Naive thymus-derived CD8-positive, alpha-beta T cell (primary cell): ENCODE data around the gene IP6K1. TPM values are rescaled to one million over a fixed set of nuclear protein-coding genes. Genes with fewer than 3 reads are reported as not detected.
A peak's percentile ranks its signal among the peaks of the same experiment; 100 is the strongest.
"Not testable (repeated sequence)": the region's sequence is repeated elsewhere in the genome, so short reads cannot be mapped to it uniquely, and the experiment has no call there.

Source experiments
- ATAC-seq, 2 donors: fragments of 150-1000 bp; cut with Tn5 transposase in 1 of 2; sonication (Bioruptor Pico), chemical (Tn5 transposase) in 1 of 2; 1 replicate in 1 of 2; 2 replicates in 1 of 2; pipeline ENCODE4 v1.10.0; 2021; ENCODE audit warnings: mild to moderate bottlenecking in 2 of 2, moderate library complexity in 2 of 2
- POLR2A ChIA-PET: fragments of 350-600 bp; sonication (Branson Sonifier 250); formaldehyde crosslinking; loops from one replicate; lab custom pipeline; 2021; ENCODE audit warnings: antibody characterized with exemption; lab: Charles Lee
- DNase-seq, 10 donors: peaks; one replicate each; pipeline versions ENCODE4 v3.0.0 to v3.0.0-alpha.2; 2020 to 2022
- H3K27ac Mint-ChIP-seq, 10 donors: one replicate each; pipeline ENCODE4 v1.8.0; 2020 to 2022; ENCODE audit warnings: mild to moderate bottlenecking in 10 of 10, mixed read lengths in 10 of 10, moderate library complexity in 4 of 10, inconsistent platforms in 1 of 10
- H3K27me3 Mint-ChIP-seq, 5 donors: one replicate each; pipeline ENCODE4 v1.8.0; 2021 to 2022; ENCODE audit warnings: mixed read lengths in 5 of 5
- H3K36me3 Mint-ChIP-seq, 3 donors: one replicate each; pipeline ENCODE4 v1.8.0; 2020 to 2022; ENCODE audit warnings: mixed read lengths in 3 of 3, mild to moderate bottlenecking in 2 of 3, inconsistent platforms in 1 of 3
- H3K4me1 Mint-ChIP-seq, 4 donors: one replicate each; pipeline ENCODE4 v1.8.0; 2021 to 2022; ENCODE audit warnings: mixed read lengths in 4 of 4
- H3K4me3 Mint-ChIP-seq, 10 donors: one replicate each; pipeline ENCODE4 v1.8.0; 2020 to 2022; ENCODE audit warnings: mild to moderate bottlenecking in 10 of 10, mixed read lengths in 10 of 10, moderate library complexity in 6 of 10, inconsistent platforms in 1 of 10
- H3K9me3 Mint-ChIP-seq, 9 donors: one replicate each; pipeline ENCODE4 v1.8.0; 2020 to 2022; ENCODE audit warnings: mixed read lengths in 9 of 9, mild to moderate bottlenecking in 3 of 9, inconsistent platforms in 1 of 9, moderate library complexity in 1 of 9
- polyA plus RNA-seq, 3 donors: library from polyadenylated mRNA; unstranded; fragments of 300-500 nt; fragmentation: Illumina TruSeq; gene quantifications; one replicate each; pipeline ENCODE4 v1.2.3, GENCODE V29; 2021
- total RNA-seq, 8 experiments: library from RNA in 2 of 8; stranded (reverse) in 2 of 8; gene quantifications; one replicate each; pipeline ENCODE4 v1.2.3 and lab custom pipeline; 2021 to 2026

IP6K1 gene
- total and polyA plus RNA-seq, 5 experiments from 2014 or later = 11.7 to 53.4 (median 26.0) TPM

DNA sequence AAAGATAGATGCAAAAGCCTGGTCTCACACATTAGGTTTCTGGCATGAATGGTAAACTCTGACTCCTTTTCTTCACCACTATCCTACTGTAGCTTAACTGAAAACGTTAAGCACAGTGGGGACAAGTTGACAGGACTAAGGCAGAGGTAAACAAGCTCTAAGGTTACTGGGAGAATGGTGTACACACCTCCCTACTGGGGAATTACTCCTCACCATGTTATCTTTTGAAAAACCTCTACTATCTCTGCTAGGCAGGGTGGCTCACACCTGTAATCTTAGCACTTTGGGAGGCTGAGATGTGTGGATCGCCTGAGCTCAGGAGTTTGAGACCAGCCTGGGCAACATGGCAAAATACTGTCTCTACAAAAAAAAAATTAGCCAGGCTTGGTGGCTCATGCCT lies 29.1 kb downstream of the IP6K1 start:
- POLR2A ChIA-PET = no interaction called here

DNA sequence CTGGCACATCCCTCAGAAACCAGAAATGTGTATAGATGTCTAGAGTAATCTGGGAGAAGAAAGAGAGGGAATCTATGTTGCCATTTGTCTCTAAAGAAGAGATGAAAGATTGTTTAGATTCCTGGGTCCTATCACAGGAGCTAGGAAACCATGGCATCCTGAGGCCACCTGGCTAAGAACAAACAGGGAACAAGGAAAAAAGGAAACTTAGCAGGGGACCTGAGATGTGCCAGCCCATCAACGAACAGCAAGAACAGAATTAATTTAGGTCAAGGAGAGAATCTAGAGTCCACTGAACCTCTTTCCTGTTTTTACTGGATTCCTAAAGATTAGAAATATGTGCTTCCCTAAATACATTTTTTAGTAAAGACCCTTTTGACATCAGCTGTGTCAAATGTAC lies 30.3 kb downstream of the IP6K1 start:
- POLR2A ChIA-PET = interaction anchor here (0.6 kb wide), 1 partner anchor 1617 kb away, joined by 3 read pairs; no protein-coding TSS in a partner anchor
- H3K9me3 Mint-ChIP-seq = no peaks in the 10 kb centered on the region
- DNase-seq (no peak), ATAC-seq (no peak)
- H3K27ac Mint-ChIP-seq = peak overlapping the region in 1 of 10 donors; percentile 6
- H3K4me3 Mint-ChIP-seq = no peak overlapping the region
- H3K36me3 Mint-ChIP-seq = peaks cover 0 to 45% (median 4%) of the 10 kb centered on the region in 3 donors
- peaks cover 32 to 55% (median 51%) of the 10 kb centered on the region in 4 donors for H3K4me1 Mint-ChIP-seq
- no peaks in the 10 kb centered on the region for H3K27me3 Mint-ChIP-seq

More for the DNA sequence above, 29.1 kb downstream of the IP6K1 start:
- H3K4me1 Mint-ChIP-seq = peaks cover 32 to 58% (median 53%) of the 10 kb centered on the region in 4 donors
- H3K27me3 Mint-ChIP-seq = no peaks in the 10 kb centered on the region
- no peak overlapping the region for H3K27ac Mint-ChIP-seq
- H3K4me3 Mint-ChIP-seq = no peak overlapping the region
- H3K36me3 Mint-ChIP-seq = peaks cover 0 to 43% (median 0%) of the 10 kb centered on the region in 3 donors
- ATAC-seq = no peak
- H3K9me3 Mint-ChIP-seq = no peaks in the 10 kb centered on the region
- no peak for DNase-seq

DNA sequence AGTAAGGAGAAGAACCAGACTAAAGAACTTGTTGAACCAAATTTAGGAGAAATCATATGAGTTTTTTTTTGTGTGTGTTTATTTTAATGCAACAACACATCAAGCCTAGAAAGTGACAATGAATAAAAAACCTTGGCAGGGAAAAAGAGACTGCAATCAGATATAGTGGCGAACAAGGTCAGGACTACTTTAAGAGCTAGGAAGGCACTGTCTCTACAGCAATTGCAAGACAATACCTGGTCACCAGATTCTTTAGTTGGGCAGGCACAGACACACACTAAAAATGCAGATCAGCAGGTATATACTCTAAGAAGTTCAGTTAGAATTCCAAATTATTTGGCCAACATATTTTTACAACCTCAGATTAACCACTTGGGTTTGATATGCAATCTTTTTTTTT lies 31.8 kb downstream of the IP6K1 start:
- POLR2A ChIA-PET = no interaction called here
- peaks cover 31 to 49% (median 47%) of the 10 kb centered on the region in 4 donors for H3K4me1 Mint-ChIP-seq
- H3K4me3 Mint-ChIP-seq = no peak overlapping the region
- H3K9me3 Mint-ChIP-seq = no peaks in the 10 kb centered on the region
- ATAC-seq (no peak), DNase-seq (no peak)
- H3K36me3 Mint-ChIP-seq = peaks cover 0 to 40% (median 4%) of the 10 kb centered on the region in 3 donors
- H3K27ac Mint-ChIP-seq = peak overlapping the region in 1 of 10 donors; percentile 27
- no peaks in the 10 kb centered on the region for H3K27me3 Mint-ChIP-seq

DNA sequence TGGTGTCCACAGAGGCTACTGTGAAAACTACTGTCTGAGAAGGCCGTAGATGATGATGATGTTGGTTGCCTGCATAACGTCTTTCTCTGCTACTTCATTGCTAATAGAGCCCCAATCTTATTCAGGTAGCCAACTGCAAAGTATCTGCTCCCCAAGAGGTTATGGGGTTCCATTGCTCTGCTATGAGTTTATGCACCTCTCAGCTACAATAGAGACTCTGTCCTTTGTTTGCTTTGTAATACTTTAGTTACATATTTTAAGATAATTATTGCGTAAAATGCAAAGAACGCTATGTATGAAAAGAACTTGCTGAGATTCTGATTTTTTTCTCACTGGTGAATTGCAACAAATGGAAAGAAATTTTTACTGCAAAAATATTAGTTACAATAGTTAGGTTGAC lies 34.8 kb downstream of the IP6K1 start:
- Mint-ChIP-seq H3K36me3 (peaks cover 0 to 50% (median 4%) of the 10 kb centered on the region in 3 donors), H3K4me3 (no peak overlapping the region), H3K27me3 (no peaks in the 10 kb centered on the region), H3K4me1 (peaks cover 20 to 38% (median 33%) of the 10 kb centered on the region in 4 donors), H3K9me3 (no peaks in the 10 kb centered on the region), H3K27ac (no peak overlapping the region)
- POLR2A ChIA-PET = no interaction called here
- ATAC-seq = no peak
- no peak for DNase-seq

DNA sequence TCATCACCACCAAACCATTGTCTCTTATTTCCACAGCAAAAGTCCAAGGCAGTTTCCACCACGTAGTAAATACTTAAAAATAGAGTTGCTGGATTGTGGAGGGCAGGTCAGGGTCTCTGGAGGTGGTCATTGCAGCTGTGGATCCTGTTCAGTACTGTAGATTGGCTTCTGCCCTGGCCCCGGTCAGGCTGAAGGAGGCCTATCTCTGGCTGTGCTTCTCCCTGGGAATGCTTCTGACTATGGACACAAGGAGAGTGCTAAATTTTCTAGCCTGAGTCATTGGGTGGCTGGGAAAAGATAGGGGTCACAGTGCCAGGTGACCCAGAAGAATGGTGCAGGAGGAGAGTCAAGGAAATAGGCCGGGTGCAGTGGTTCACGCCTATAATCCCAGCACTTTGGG lies 36.3 kb downstream of the IP6K1 start:
- no peaks in the 10 kb centered on the region for H3K9me3 Mint-ChIP-seq
- H3K27me3 Mint-ChIP-seq = no peaks in the 10 kb centered on the region
- ATAC-seq (no peak), DNase-seq (no peak)
- H3K4me1 Mint-ChIP-seq = peaks cover 14 to 30% (median 25%) of the 10 kb centered on the region in 4 donors
- peaks cover 0 to 57% (median 8%) of the 10 kb centered on the region in 3 donors for H3K36me3 Mint-ChIP-seq
- POLR2A ChIA-PET = no interaction called here
- no peak overlapping the region for H3K4me3 Mint-ChIP-seq
- peak overlapping the region in 3 of 10 donors; percentile 29 to 65 (median 61) for H3K27ac Mint-ChIP-seq

DNA sequence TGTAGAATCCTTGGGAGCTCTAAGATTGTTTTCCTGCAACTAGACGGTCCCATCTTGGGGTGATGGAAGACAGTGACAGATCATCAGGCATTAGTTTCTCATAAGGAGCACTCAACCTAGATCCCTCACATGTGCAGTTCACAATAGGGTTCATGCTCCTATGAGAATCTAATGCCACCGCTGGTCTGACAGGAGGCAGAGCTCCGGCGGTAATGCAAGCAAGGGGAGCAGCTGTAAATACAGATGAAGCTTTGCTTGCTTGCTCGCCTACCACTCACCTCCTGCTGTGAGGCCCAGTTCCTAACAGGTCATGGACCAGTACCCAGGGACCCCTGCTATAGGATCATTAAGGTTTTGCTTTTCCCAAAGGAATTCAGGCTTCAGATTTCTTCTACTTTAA lies 37.5 kb downstream of the IP6K1 start:
- ATAC-seq, POLR2A ChIA-PET, H3K9me3 Mint-ChIP-seq, H3K27me3 Mint-ChIP-seq, DNase-seq, H3K4me3 Mint-ChIP-seq: not testable (repeated sequence)
- Mint-ChIP-seq H3K4me1 (peaks cover 12 to 30% (median 20%) of the 10 kb centered on the region in 4 donors), H3K36me3 (peaks cover 0 to 62% (median 8%) of the 10 kb centered on the region in 3 donors), H3K27ac (peak overlapping the region in 1 of 10 donors; percentile 25)

DNA sequence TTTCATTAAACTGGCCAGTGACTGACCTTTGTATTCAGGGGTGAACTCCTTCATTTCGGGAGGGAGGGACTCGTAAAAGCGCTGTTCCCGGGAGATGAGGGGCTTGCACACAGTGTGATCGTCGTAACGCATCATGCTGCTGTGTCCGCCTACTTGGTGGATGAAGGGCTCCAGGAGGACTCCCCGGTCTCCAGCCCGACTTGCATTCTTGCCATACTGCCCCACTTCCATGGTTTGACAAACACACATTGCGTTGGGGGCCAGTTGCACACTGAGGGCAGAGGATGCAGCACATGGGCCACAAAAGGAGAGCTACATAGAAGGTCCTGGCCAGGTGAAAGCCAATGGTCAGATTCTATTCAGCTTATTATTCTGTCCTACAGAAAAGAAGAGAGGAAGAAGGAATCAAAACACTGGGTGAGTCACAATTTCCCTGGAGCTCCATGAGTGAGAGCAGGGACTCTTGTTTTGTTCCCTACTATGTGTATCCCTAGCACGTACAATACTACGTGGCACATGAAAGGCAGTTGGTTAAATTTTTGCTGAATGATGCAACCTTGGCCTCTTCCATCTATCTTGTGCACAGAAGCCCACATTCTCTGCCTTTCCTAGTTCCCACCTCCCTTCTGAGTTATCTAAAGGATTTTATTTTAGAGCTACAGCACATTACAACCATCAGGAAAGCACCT lies 38.4 kb downstream of the IP6K1 start:
- ATAC-seq = no peak
- H3K27me3 Mint-ChIP-seq = no peaks in the 10 kb centered on the region
- POLR2A ChIA-PET = no interaction called here
- no peak overlapping the region for H3K4me3 Mint-ChIP-seq
- DNase-seq = no peak
- H3K36me3 Mint-ChIP-seq = peaks cover 0 to 59% (median 8%) of the 10 kb centered on the region in 3 donors
- H3K4me1 Mint-ChIP-seq = peaks cover 7 to 20% (median 14%) of the 10 kb centered on the region in 4 donors
- H3K9me3 Mint-ChIP-seq = no peaks in the 10 kb centered on the region
- peak overlapping the region in 2 of 10 donors; percentile 53 to 71 for H3K27ac Mint-ChIP-seq

DNA sequence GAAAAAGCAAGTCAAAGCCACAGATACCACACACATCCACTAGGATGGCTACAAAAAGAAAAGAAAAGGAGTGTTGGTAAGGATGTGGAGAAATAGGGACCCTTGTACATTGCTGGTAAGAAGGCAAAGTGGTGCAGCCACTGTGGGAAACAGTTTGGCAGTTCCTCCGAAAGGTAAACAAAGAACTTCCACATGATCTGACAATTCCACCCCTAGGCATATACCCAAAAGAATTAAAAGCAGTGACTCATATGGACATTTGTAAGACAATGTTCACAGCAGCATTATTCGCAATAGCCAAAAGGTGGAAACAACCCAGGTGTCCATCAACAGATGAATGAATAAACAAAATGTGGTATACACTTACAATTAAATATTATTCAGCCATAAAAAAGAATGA lies 40.4 kb downstream of the IP6K1 start:
- DNase-seq (no peak), ATAC-seq (no peak)
- H3K36me3 Mint-ChIP-seq = peaks cover 0 to 56% (median 4%) of the 10 kb centered on the region in 3 donors
- peaks cover 6 to 19% (median 14%) of the 10 kb centered on the region in 4 donors for H3K4me1 Mint-ChIP-seq
- POLR2A ChIA-PET = no interaction called here
- H3K27me3 Mint-ChIP-seq = no peaks in the 10 kb centered on the region
- H3K4me3 Mint-ChIP-seq = no peak overlapping the region
- no peaks in the 10 kb centered on the region for H3K9me3 Mint-ChIP-seq
- peak overlapping the region in 1 of 10 donors; percentile 5 for H3K27ac Mint-ChIP-seq

DNA sequence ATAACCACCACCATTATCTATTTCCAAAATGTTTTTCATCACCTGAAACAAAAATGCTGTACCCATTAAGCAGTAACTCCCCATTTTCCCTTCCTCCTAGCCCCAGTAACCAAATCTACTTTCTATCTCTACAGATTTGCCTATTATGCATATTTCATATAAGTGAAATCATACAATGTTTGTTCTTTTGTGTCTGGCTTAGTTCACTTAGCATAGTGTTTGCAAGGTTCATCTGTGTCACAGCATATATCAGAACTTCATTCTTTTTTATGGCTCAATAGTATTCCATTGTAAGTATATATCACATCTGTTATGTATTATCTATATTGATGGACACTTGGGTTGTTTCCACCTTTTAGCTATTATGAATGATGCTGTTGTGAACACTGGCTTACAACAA lies 45.9 kb downstream of the IP6K1 start:
- peaks cover 5 to 13% (median 10%) of the 10 kb centered on the region in 4 donors for H3K4me1 Mint-ChIP-seq
- POLR2A ChIA-PET = no interaction called here
- no peaks in the 10 kb centered on the region for H3K9me3 Mint-ChIP-seq
- H3K4me3 Mint-ChIP-seq = no peak overlapping the region
- H3K27me3 Mint-ChIP-seq = no peaks in the 10 kb centered on the region
- H3K27ac Mint-ChIP-seq = peak overlapping the region in 2 of 10 donors; percentile 44 to 51
- DNase-seq (no peak), ATAC-seq (no peak)
- H3K36me3 Mint-ChIP-seq = peaks cover 0 to 59% (median 2%) of the 10 kb centered on the region in 3 donors

DNA sequence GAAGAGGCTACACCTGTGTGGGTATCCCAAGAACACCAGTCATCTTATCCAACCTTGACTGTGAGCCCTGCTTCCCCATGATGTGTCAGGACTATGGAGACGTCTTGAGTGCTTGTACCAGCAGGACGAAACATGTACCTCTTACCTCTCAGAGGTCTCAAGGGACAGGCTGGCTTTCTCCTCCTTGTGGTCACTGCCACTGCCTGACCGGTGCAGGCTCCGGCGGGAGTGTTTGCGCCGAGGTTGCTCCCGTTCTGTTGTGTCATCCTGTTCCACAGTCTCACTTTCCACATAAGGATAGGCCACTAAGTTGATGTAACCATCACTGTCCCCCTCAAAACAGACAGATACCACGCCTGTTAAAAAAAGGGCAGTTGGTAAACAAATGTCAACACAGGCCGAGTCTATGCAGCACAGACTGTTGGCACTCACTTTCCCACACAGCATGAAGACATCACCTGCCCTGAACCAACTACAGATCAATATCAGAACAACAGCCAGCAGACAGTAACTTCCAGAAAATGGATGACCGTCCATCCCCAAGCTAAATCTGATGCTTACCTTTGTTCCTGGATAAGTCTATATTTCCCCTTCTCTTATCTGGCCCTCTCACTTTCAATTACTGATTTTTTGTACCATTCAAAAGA lies 48.2 kb downstream of the IP6K1 start:
- H3K4me1 Mint-ChIP-seq = peaks cover 0 to 8% (median 4%) of the 10 kb centered on the region in 4 donors
- no peaks in the 10 kb centered on the region for H3K9me3 Mint-ChIP-seq
- no peak overlapping the region for H3K4me3 Mint-ChIP-seq
- no peak for DNase-seq
- POLR2A ChIA-PET = no interaction called here
- no peak for ATAC-seq
- no peaks in the 10 kb centered on the region for H3K27me3 Mint-ChIP-seq
- H3K36me3 Mint-ChIP-seq = peaks cover 0 to 55% (median 4%) of the 10 kb centered on the region in 3 donors
- peak overlapping the region in 7 of 10 donors; percentile 7 to 77 (median 60) for H3K27ac Mint-ChIP-seq

DNA sequence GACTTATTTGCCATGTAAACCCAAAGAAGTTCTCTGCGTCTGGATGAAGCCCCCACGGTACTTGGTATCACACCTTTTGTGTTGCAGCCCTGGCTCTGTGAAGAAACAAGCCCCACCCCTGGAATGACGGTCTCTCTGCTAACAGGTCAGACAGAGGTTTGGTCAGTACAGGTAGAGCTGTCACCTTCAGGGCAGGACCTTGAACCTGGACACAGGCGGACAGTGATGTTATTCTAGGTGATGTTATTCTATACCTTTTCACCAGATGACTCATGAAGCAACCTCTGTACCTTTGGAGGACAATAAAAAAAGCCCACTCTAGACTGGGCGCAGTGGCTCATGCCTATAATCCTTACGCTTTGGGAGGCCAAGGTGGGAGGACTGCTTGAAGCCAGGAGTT lies 51.6 kb downstream of the IP6K1 start:
- ATAC-seq = no peak
- no peaks in the 10 kb centered on the region for H3K9me3 Mint-ChIP-seq
- POLR2A ChIA-PET = interaction anchor here (1.1 kb wide), 1 partner anchor 9 kb away, joined by 3 read pairs; no protein-coding TSS in a partner anchor
- H3K4me3 Mint-ChIP-seq = no peak overlapping the region
- no peak overlapping the region for H3K27ac Mint-ChIP-seq
- H3K36me3 Mint-ChIP-seq = peaks cover 0 to 76% (median 10%) of the 10 kb centered on the region in 3 donors
- no peaks in the 10 kb centered on the region for H3K27me3 Mint-ChIP-seq
- H3K4me1 Mint-ChIP-seq = peaks cover 0 to 6% (median 4%) of the 10 kb centered on the region in 4 donors
- DNase-seq = no peak

DNA sequence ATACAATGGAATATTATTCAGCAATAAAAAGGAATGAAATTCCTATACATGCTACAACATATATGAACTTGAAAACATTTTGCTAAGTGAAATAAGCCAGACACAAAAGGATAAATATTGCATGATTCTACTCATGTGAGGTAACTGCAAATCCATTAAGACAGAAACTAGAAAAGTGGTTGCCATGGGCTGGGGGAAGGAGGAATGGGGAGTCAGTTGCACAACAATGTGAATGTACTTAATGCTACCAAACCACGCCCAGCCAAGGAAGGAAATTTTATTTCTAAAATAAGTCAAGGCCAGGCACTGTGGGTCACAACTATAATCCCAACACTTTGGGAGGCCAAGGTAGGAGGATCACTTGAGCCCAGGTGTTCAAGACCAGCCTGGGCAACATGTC lies 52.8 kb downstream of the IP6K1 start:
- peaks cover 0 to 2% (median 1%) of the 10 kb centered on the region in 4 donors for H3K4me1 Mint-ChIP-seq
- ATAC-seq = no peak
- peaks cover 0 to 69% (median 10%) of the 10 kb centered on the region in 3 donors for H3K36me3 Mint-ChIP-seq
- no peaks in the 10 kb centered on the region for H3K9me3 Mint-ChIP-seq
- H3K27me3 Mint-ChIP-seq = no peaks in the 10 kb centered on the region
- H3K27ac Mint-ChIP-seq = no peak overlapping the region
- DNase-seq = no peak
- POLR2A ChIA-PET = interaction anchor here (0.6 kb wide), 1 partner anchor 1215 kb away, joined by 5 read pairs; no protein-coding TSS in a partner anchor
- H3K4me3 Mint-ChIP-seq = no peak overlapping the region

DNA sequence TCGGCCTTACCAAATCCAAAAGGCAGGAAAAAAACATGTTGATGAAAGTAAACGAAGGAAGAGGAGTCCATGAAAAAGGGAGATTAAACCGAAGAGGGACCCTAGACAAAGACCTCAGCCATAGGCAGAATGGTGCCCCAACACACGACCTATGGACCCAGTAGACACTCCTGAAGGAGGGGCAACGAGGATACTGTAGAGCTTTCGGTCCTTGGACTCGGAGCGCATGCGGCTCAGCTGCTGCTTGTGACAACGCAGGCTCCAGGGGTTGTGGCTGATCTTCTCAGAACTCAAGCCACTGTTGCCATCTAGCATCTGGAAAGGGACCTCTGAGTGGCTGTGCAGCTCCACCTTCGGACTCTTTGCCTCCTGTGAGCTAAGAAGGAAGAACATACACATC lies 53.7 kb downstream of the IP6K1 start:
- Mint-ChIP-seq H3K4me1 (peaks cover 0 to 2% (median 0%) of the 10 kb centered on the region in 4 donors), H3K9me3 (no peaks in the 10 kb centered on the region), H3K36me3 (peaks cover 0 to 66% (median 10%) of the 10 kb centered on the region in 3 donors), H3K27ac (peak overlapping the region in 1 of 10 donors; percentile 72), H3K4me3 (no peak overlapping the region), H3K27me3 (no peaks in the 10 kb centered on the region)
- POLR2A ChIA-PET = interaction anchor here (1.3 kb wide), 1 partner anchor 9 kb away, joined by 3 read pairs; the partner anchor contains the start of gene GMPPB
- no peak for ATAC-seq
- DNase-seq = no peak
